Panc1 (cell line): ENCODE measurements around the gene CES2. TPM values are rescaled to one million over a fixed set of nuclear protein-coding genes. Genes with fewer than 3 reads are reported as not detected.

Experiments used
- ATAC-seq: fragments of 200-7000 bp; cut with Tn5 transposase; 2 replicates; pipeline ENCODE4 v1.9.1; 2020; ENCODE audit warnings: mild to moderate bottlenecking, moderate library complexity
- BruUV-seq: library from RNA; stranded (reverse); fragments of 400-500 nt; replicated peaks from 2 replicates; lab custom pipeline; 2021; lab: Mats Ljungman, UMichigan
- CTCF ChIA-PET: fragments of 300-600 bp; sonication (Branson Sonifier 250); formaldehyde crosslinking; loops from one replicate; lab custom pipeline; 2022; ENCODE audit warnings: antibody characterized with exemption; lab: Charles Lee
- POLR2A ChIA-PET: fragments of 300-600 bp; sonication (Branson Sonifier 250); formaldehyde crosslinking; loops from one replicate; lab custom pipeline; 2022; ENCODE audit warnings: antibody characterized with exemption; lab: Charles Lee
- DNase-seq: peaks from one replicate; pipeline ENCODE4 v3.0.0-alpha.2; 2010; ENCODE audit warnings: low read depth, low spot score
- H3K27ac ChIP-seq: 2 replicates; pipeline ENCODE4 v1.5.1; 2011; ENCODE audit warnings: mild to moderate bottlenecking, low read length, inconsistent platforms
- H3K27me3 ChIP-seq: fragments of 200-500 bp; sonication (Bioruptor generic); 2 replicates; pipeline ENCODE4 v1.6.0; 2014; ENCODE audit warnings: low read length, inconsistent platforms; ENCODE audit not compliant: control insufficient read depth, insufficient read depth
- H3K36me3 ChIP-seq: fragments of 200-500 bp; sonication (Bioruptor generic); 2 replicates; pipeline ENCODE4 v1.5.1; 2014; ENCODE audit warnings: inconsistent platforms, mild to moderate bottlenecking, low read length, moderate library complexity; ENCODE audit not compliant: control insufficient read depth, insufficient read depth
- H3K4me1 ChIP-seq: 2 replicates; pipeline ENCODE4 v1.5.1; 2011; ENCODE audit warnings: inconsistent platforms, mild to moderate bottlenecking, low read length, moderate library complexity; ENCODE audit not compliant: control insufficient read depth, insufficient read depth
- H3K4me3 ChIP-seq, 2 experiments: 2 replicates each; pipeline ENCODE4 v1.5.1; 2011 to 2012; ENCODE audit warnings: low read depth in 2 of 2, low read length in 2 of 2, mild to moderate bottlenecking in 2 of 2, inconsistent platforms in 1 of 2, moderate library complexity in 1 of 2
- H3K9me3 ChIP-seq: fragments of 200-500 bp; sonication (Bioruptor generic); 2 replicates; pipeline ENCODE4 v1.5.1; 2014; ENCODE audit warnings: low read depth, mild to moderate bottlenecking, inconsistent platforms, low read length, moderate library complexity; ENCODE audit not compliant: control insufficient read depth, insufficient read depth
- POLR2AphosphoS5 ChIP-seq: IDR thresholded peaks from 2 replicates; pipeline ENCODE4 v1.6.1; 2012; ENCODE audit warnings: mild to moderate bottlenecking, low read depth, low read length, moderate library complexity
- REST ChIP-seq, 2 experiments: IDR thresholded peaks; 2 replicates each; pipeline ENCODE4 v1.6.1; 2011 to 2012; ENCODE audit warnings: low read depth in 2 of 2, control low read depth in 1 of 2, low read length in 1 of 2, mild to moderate bottlenecking in 1 of 2, moderate library complexity in 1 of 2; ENCODE audit not compliant: insufficient read depth in 1 of 2
- SIN3A ChIP-seq: IDR thresholded peaks from 2 replicates; pipeline ENCODE4 v1.6.1; 2012; ENCODE audit warnings: low read depth, mild to moderate bottlenecking, low read length, moderate library complexity, borderline replicate concordance; ENCODE audit not compliant: insufficient read depth
- TCF7L2 ChIP-seq: IDR thresholded peaks from 2 replicates; pipeline ENCODE4 v1.6.1; 2011; ENCODE audit warnings: mild to moderate bottlenecking, low read depth, low read length, inconsistent platforms
- in situ Hi-C: cut with HindIII; loops from 2 replicates; pipeline ENCODE4 v1.10.0; 2016; ENCODE audit warnings: low sequenced_read_pairs, low pct_unique_long_range_greater_than_20kb
- intact Hi-C: fragments of 100-400 bp; cut with micrococcal nuclease; formaldehyde crosslinking; loops from one replicate; pipeline ENCODE4 v1.10.0; 2022; ENCODE audit not compliant: unreplicated experiment
- total RNA-seq: library from RNA; stranded (reverse); gene quantifications from one replicate; pipeline ENCODE4 v1.2.1, GENCODE V29; 2021; ENCODE audit not compliant: unreplicated experiment
- TF ChIP-seq, protein P1 (sequence below): fragments of 450-650 bp; IDR thresholded peaks from 2 replicates; pipeline ENCODE4 v1.5.1; 2017; ENCODE audit warnings: mild to moderate bottlenecking

CES2 gene
- total RNA-seq, 1 experiment from 2014 or later = 26.3 TPM

GRCh38 chr16:66961914-66962313 lies 26.6 kb downstream of the CES2 start:
- Histone ChIP-seq H3K27ac (no peak overlapping the region), H3K4me3 (no peak overlapping the region), H3K4me1 (no peaks in the 10 kb centered on the region), H3K9me3 (no peaks in the 10 kb centered on the region), H3K27me3 (no peaks in the 10 kb centered on the region), H3K36me3 (no peaks in the 10 kb centered on the region)
- BruUV-seq = no TSS peak
- TF ChIP-seq TCF7L2 = no peak
- TF ChIP-seq POLR2AphosphoS5 = no peak
- TF ChIP-seq REST (IDR thresholded peaks at IDR 0.05; ENCODE audit: insufficient read depth in 1 of 2, low read depth in 2 of 2, low read length in 1 of 2) = no peak
- TF ChIP-seq, protein P1, sequence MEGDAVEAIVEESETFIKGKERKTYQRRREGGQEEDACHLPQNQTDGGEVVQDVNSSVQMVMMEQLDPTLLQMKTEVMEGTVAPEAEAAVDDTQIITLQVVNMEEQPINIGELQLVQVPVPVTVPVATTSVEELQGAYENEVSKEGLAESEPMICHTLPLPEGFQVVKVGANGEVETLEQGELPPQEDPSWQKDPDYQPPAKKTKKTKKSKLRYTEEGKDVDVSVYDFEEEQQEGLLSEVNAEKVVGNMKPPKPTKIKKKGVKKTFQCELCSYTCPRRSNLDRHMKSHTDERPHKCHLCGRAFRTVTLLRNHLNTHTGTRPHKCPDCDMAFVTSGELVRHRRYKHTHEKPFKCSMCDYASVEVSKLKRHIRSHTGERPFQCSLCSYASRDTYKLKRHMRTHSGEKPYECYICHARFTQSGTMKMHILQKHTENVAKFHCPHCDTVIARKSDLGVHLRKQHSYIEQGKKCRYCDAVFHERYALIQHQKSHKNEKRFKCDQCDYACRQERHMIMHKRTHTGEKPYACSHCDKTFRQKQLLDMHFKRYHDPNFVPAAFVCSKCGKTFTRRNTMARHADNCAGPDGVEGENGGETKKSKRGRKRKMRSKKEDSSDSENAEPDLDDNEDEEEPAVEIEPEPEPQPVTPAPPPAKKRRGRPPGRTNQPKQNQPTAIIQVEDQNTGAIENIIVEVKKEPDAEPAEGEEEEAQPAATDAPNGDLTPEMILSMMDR = no peak
- no peak for TF ChIP-seq SIN3A
- intact Hi-C loops (no loop called here), in situ Hi-C loops (no loop called here)
- CTCF ChIA-PET = no interaction called here
- no peak for DNase-seq
- ATAC-seq = no peak
- POLR2A ChIA-PET = no interaction called here

GRCh38 chr16:66964049-66964448 lies 28.7 kb downstream of the CES2 start:
- no peaks in the 10 kb centered on the region for H3K9me3 ChIP-seq
- intact Hi-C loops (no loop called here), in situ Hi-C loops (no loop called here)
- H3K27ac ChIP-seq = no peak overlapping the region
- no peaks in the 10 kb centered on the region for H3K4me1 ChIP-seq
- no peak for ATAC-seq
- DNase-seq = no peak
- no peaks in the 10 kb centered on the region for H3K36me3 ChIP-seq
- TF ChIP-seq SIN3A (no peak), POLR2AphosphoS5 (no peak), REST (IDR thresholded peaks at IDR 0.05; ENCODE audit: insufficient read depth in 1 of 2, low read depth in 2 of 2, low read length in 1 of 2) (no peak)
- TF ChIP-seq, protein P1 = no peak
- ChIA-PET POLR2A (no interaction called here), CTCF (no interaction called here)
- H3K27me3 ChIP-seq = no peaks in the 10 kb centered on the region
- no TSS peak for BruUV-seq
- H3K4me3 ChIP-seq = no peak overlapping the region
